GM18526 (cell line): Measurements from ENCODE around the gene ITGAD.

ENCODE experiments used
- POLR2A ChIP-seq: IDR thresholded peaks from 3 replicates; pipeline ENCODE4 v1.6.1; 2011; ENCODE audit not compliant: insufficient read length; ENCODE audit errors: extremely low read depth

The ITGAD gene

GRCh38 chr16:31382485-31383161 lies 10.5 kb upstream of the ITGAD start:
- TF ChIP-seq POLR2A = no peak

- no peak for TF ChIP-seq POLR2A
These were observed 7.5 kb upstream of the ITGAD start for GRCh38 chr16:31385680-31386079.

GRCh38 chr16:31386157-31386984 lies 6.8 kb upstream of the ITGAD start:
- TF ChIP-seq POLR2A = no peak

GRCh38 chr16:31388535-31388934 lies 4.6 kb upstream of the ITGAD start:
- no peak for TF ChIP-seq POLR2A

GRCh38 chr16:31390504-31391041 lies 2.6 kb upstream of the ITGAD start:
- no peak for TF ChIP-seq POLR2A

- no peak for TF ChIP-seq POLR2A
These were observed 2.5 kb downstream of the ITGAD start for GRCh38 chr16:31395647-31396046.

GRCh38 chr16:31397096-31397660 lies 4.0 kb downstream of the ITGAD start:
- TF ChIP-seq POLR2A = no peak

GRCh38 chr16:31397701-31398100 lies 4.6 kb downstream of the ITGAD start:
- TF ChIP-seq POLR2A = no peak

GRCh38 chr16:31400191-31400590 lies 7.1 kb downstream of the ITGAD start:
- TF ChIP-seq POLR2A = no peak

GRCh38 chr16:31401436-31401835 lies 8.3 kb downstream of the ITGAD start:
- TF ChIP-seq POLR2A = no peak

- no peak for TF ChIP-seq POLR2A
These were observed 9.6 kb downstream of the ITGAD start for GRCh38 chr16:31402687-31403086.

GRCh38 chr16:31403590-31404352 lies 10.6 kb downstream of the ITGAD start:
- no peak for TF ChIP-seq POLR2A

- no peak for TF ChIP-seq POLR2A
These were observed 11.4 kb downstream of the ITGAD start for GRCh38 chr16:31404353-31405064.

- no peak for TF ChIP-seq POLR2A
These were observed 14.3 kb downstream of the ITGAD start for GRCh38 chr16:31407406-31407805.

- TF ChIP-seq POLR2A = no peak
These were observed 16.3 kb downstream of the ITGAD start for GRCh38 chr16:31409433-31409832.
